HL-60 (cell line): Measurements from ENCODE around the gene ZNF518B.

ENCODE experiments used
- DNase-seq, 2 experiments: peaks; one replicate each; pipeline ENCODE4 v3.0.0-alpha.2; 2010 to 2020; ENCODE audit warnings: low read depth in 1 of 2, low spot score in 1 of 2
- H3K27ac ChIP-seq: fragments of 250-450 bp; sonication (Bioruptor Pico); replicated peaks from 2 replicates; pipeline ENCODE4 v1.5.1; 2020; ENCODE audit warnings: mild to moderate bottlenecking, moderate library complexity
- H3K27me3 ChIP-seq: fragments of 250-450 bp; sonication (Bioruptor Pico); 2 replicates; pipeline ENCODE4 v1.5.1; 2021; ENCODE audit warnings: mild to moderate bottlenecking, moderate library complexity; ENCODE audit not compliant: insufficient read depth, poor library complexity, severe bottlenecking
- H3K4me3 ChIP-seq: replicated peaks from 2 replicates; pipeline ENCODE4 v1.5.1; 2011; ENCODE audit warnings: mild to moderate bottlenecking, control low read depth, low read length; ENCODE audit not compliant: insufficient read depth
- GABPA ChIP-seq: IDR thresholded peaks from 2 replicates; pipeline ENCODE4 v1.6.1; 2012; ENCODE audit warnings: low read depth
- POLR2AphosphoS5 ChIP-seq: IDR thresholded peaks from 2 replicates; pipeline ENCODE4 v1.6.1; 2012; ENCODE audit warnings: low read depth
- SPI1 ChIP-seq: IDR thresholded peaks from 2 replicates; pipeline ENCODE4 v1.6.1; 2012; ENCODE audit warnings: low read depth, mild to moderate bottlenecking, borderline replicate concordance
- long read RNA-seq: library from polyadenylated mRNA; unstranded; transcript quantifications from one replicate; pipeline ENCODE4 v2.0.0, GENCODE V29; 2020
- TF ChIP-seq, protein P1 (sequence below): IDR thresholded peaks from one replicate; pipeline ENCODE4 v1.5.1; 2011; ENCODE audit warnings: low read length, control low read depth, inconsistent platforms; ENCODE audit not compliant: insufficient read depth
- TF ChIP-seq, protein P2 (sequence below): IDR thresholded peaks from 2 replicates; pipeline ENCODE4 v1.6.1; 2012; ENCODE audit warnings: low read depth; ENCODE audit not compliant: insufficient replicate concordance

Gene ZNF518B, protein sequence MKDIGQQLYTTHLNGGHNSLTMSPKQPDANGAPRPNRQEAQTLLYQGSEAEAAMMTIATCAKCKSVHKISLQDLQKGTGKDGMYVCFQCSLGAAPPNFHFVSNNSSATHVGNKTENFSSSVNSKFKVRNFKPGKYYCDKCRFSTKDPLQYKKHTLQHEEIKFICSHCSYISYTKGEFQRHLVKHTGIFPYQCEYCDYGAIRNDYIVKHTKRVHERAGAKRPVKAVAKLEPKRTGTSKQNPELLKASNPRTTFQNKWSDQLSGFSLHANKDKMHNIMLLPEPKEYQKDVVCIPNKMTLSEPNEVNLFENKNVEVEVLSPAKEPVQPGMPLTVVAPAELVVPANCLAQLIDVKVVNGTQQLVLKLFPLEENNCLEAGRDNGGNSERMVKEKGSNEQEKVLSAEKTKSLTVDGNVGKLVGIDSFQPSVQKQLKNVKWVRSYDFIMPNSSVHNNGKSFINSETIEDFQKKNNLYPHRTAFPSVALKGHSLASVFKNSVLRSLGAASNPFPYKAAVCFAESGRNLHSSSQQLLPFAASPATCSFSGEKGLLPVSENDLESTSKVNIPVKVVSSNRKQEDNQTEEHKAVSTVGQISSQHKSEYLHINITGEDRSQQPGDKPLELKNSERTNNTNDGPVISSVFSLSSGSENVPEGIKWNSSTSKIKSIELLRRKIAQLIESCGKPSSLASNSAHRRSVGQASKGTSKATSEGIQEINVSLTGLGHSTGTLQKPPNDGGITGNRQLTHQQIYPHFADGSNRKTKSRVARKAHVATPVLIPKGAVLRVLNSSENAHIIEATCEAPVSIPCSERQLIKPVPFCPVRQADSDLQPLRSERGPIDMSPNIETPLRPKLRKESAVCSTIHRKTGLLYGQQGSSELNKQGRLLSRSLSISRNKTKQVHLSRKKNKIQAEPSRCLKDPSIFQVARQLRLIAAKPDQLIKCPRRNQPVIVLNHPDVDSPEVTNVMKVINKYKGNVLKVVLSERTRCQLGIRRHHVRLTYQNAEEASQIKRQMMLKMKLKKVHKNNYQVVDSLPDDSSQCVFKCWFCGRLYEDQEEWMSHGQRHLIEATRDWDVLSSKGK
- long read RNA-seq: 0 reads

DNA sequence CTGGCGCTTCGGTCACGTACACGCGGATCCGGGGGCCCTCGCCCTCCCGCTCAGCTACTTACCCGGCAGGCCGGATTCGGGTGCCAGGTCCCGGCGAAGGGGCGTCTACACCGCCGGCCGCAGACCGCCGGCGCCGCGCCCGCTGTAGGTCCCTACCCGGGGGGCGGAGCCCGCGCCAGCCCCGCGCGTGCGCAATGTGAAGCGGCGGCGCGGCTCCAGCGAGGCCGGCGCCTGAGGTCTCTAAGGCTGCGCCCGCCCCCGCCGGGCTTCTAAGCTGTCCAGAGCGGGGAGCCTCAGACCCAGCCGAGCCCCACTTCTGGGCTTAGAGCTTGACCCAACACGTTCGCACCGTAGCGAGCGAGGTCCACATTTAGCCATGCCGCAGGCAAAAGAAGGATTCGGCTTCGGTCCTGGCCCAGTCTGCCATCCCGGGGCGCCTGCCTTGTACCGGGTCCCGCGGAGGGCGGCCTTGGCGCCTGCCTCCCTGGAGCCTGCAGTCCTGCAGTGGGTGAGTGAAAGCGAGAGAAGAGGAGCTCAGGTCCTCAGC is at the start of gene ZNF518B:
Gene ZNF518B (minus strand): TSS at position 172 of the 547 bp plus-strand sequence. CDS start 11,098 bp downstream, outside the sequence.
- peaks cover 20% of the 10 kb centered on the region for H3K27me3 ChIP-seq
- DNase-seq: peak; percentile 10 to 29
- H3K4me3 ChIP-seq: peak within 1 kb of the TSS; percentile 41
- H3K27ac ChIP-seq: no peak within 1 kb of the TSS
- TF ChIP-seq, protein P1, sequence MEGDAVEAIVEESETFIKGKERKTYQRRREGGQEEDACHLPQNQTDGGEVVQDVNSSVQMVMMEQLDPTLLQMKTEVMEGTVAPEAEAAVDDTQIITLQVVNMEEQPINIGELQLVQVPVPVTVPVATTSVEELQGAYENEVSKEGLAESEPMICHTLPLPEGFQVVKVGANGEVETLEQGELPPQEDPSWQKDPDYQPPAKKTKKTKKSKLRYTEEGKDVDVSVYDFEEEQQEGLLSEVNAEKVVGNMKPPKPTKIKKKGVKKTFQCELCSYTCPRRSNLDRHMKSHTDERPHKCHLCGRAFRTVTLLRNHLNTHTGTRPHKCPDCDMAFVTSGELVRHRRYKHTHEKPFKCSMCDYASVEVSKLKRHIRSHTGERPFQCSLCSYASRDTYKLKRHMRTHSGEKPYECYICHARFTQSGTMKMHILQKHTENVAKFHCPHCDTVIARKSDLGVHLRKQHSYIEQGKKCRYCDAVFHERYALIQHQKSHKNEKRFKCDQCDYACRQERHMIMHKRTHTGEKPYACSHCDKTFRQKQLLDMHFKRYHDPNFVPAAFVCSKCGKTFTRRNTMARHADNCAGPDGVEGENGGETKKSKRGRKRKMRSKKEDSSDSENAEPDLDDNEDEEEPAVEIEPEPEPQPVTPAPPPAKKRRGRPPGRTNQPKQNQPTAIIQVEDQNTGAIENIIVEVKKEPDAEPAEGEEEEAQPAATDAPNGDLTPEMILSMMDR: no peak
- TF ChIP-seq POLR2AphosphoS5 (no peak), GABPA (no peak), SPI1 (no peak)
- TF ChIP-seq, protein P2, sequence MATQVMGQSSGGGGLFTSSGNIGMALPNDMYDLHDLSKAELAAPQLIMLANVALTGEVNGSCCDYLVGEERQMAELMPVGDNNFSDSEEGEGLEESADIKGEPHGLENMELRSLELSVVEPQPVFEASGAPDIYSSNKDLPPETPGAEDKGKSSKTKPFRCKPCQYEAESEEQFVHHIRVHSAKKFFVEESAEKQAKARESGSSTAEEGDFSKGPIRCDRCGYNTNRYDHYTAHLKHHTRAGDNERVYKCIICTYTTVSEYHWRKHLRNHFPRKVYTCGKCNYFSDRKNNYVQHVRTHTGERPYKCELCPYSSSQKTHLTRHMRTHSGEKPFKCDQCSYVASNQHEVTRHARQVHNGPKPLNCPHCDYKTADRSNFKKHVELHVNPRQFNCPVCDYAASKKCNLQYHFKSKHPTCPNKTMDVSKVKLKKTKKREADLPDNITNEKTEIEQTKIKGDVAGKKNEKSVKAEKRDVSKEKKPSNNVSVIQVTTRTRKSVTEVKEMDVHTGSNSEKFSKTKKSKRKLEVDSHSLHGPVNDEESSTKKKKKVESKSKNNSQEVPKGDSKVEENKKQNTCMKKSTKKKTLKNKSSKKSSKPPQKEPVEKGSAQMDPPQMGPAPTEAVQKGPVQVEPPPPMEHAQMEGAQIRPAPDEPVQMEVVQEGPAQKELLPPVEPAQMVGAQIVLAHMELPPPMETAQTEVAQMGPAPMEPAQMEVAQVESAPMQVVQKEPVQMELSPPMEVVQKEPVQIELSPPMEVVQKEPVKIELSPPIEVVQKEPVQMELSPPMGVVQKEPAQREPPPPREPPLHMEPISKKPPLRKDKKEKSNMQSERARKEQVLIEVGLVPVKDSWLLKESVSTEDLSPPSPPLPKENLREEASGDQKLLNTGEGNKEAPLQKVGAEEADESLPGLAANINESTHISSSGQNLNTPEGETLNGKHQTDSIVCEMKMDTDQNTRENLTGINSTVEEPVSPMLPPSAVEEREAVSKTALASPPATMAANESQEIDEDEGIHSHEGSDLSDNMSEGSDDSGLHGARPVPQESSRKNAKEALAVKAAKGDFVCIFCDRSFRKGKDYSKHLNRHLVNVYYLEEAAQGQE: no peak

DNA sequence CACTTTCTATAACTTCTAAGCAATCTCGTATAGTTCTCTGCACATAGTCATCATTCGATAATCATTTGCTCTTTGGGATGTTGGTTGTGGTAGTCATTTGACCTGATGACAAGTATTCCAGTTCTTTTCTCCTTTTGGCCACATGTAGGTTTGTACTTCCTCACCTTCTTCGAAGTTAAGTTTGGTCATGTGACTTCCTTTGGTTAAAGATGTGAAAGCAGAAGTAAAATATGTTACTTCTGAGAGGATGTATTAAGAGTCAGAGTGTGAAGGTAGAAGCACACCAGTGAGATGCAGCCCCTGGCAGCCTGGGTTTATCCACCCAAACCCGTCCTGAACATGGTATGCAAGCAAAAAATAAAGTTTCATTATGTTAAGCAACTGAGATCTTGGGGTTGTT is 48.9 kb upstream of the ZNF518B start:
- Histone ChIP-seq H3K27me3 (no peaks in the 10 kb centered on the region), H3K4me3 (no peak overlapping the region), H3K27ac (no peak overlapping the region)
- peak in 1 of 2 experiments; percentile 9 for DNase-seq
- TF ChIP-seq GABPA: no peak
- TF ChIP-seq SPI1: peak; percentile 47; the same call in 1 of the 2 replicates
- TF ChIP-seq, protein P1: no peak
- TF ChIP-seq, protein P2: no peak
- no peak for TF ChIP-seq POLR2AphosphoS5

DNA sequence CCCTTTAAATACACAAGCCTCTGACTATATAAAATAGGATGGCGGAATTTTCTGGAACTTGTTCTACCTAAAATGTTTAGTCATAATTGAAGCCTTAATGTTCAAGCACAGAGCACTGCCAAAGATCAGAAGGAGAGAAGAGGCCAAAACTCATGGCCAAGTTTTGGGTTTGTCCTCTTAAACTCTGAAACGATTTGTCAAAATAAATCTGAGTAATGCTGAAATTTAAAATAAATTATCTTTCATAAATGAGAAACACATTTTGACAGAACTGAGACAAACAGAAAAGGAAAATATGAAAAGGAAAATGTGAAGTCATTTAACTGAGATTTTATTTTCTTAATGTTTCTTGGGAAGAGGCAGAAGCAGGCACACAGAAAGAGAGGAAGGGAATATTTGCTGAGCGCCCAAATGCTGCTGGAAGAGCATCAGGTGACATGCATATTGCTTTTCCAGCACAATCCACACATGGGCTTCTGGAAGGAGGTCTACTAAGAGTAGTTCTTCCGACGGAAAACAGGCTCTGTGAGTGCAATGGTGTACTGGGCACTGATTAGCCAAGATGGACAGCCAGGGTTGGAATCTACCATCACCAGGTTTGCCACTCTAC is 47.4 kb upstream of the ZNF518B start:
- no peak overlapping the region for H3K4me3 ChIP-seq
- no peak for TF ChIP-seq SPI1
- TF ChIP-seq POLR2AphosphoS5: no peak
- no peak for TF ChIP-seq GABPA
- TF ChIP-seq, protein P2: no peak
- TF ChIP-seq, protein P1: no peak
- no peak for DNase-seq
- H3K27me3 ChIP-seq: no peaks in the 10 kb centered on the region
- no peak overlapping the region for H3K27ac ChIP-seq
